Vagina (tissue), 2 donors: Measurements from ENCODE around the gene FAM219A.

ENCODE experiments used
- CTCF ChIP-seq, 3 experiments: fragments of 450-650 bp in 2 of 3; fragments of 200-600 bp in 1 of 3; sonication (generic) in 1 of 3; IDR thresholded peaks; one replicate each; pipeline ENCODE4 v1.5.1; 2017 to 2019; ENCODE audit warnings: antibody characterized with exemption in 3 of 3, mild to moderate bottlenecking in 2 of 3, moderate library complexity in 2 of 3
- POLR2A ChIP-seq, 2 donors: fragments of 450-650 bp; IDR thresholded peaks; one replicate each; pipeline ENCODE4 v1.6.1; 2017; ENCODE audit warnings: antibody characterized with exemption in 2 of 2, mild to moderate bottlenecking in 2 of 2, moderate library complexity in 2 of 2
- POLR2AphosphoS5 ChIP-seq, 2 donors: sonication (generic); formaldehyde crosslinking; IDR thresholded peaks; one replicate each; pipeline ENCODE4 v1.9.0; 2017; ENCODE audit warnings: antibody characterized with exemption in 2 of 2, mild to moderate bottlenecking in 2 of 2, low read depth in 1 of 2; ENCODE audit not compliant: insufficient read depth in 1 of 2

GRCh38 chr9:34456746-34457145, 1.6 kb downstream of the FAM219A start:
- TF ChIP-seq POLR2A (IDR thresholded peaks at IDR 0.05): no peak
- no peak for TF ChIP-seq CTCF (IDR thresholded peaks at IDR 0.05)
- no peak for TF ChIP-seq POLR2AphosphoS5 (IDR thresholded peaks at IDR 0.05; ENCODE audit: insufficient read depth in 1 of 2, low read depth in 1 of 2)
